Panc1 (cell line): Measurements from ENCODE around the gene VTN. TPM values are rescaled to one million over a fixed set of nuclear protein-coding genes. Genes with fewer than 3 reads are reported as not detected.

Source experiments
- ATAC-seq: fragments of 200-7000 bp; cut with Tn5 transposase; 2 replicates; pipeline ENCODE4 v1.9.1; 2020; ENCODE audit warnings: mild to moderate bottlenecking, moderate library complexity
- BruUV-seq: library from RNA; stranded (reverse); fragments of 400-500 nt; replicated peaks from 2 replicates; lab custom pipeline; 2021; lab: Mats Ljungman, UMichigan
- CTCF ChIA-PET: fragments of 300-600 bp; sonication (Branson Sonifier 250); formaldehyde crosslinking; loops from one replicate; lab custom pipeline; 2022; ENCODE audit warnings: antibody characterized with exemption; lab: Charles Lee
- POLR2A ChIA-PET: fragments of 300-600 bp; sonication (Branson Sonifier 250); formaldehyde crosslinking; loops from one replicate; lab custom pipeline; 2022; ENCODE audit warnings: antibody characterized with exemption; lab: Charles Lee
- DNase-seq: peaks from one replicate; pipeline ENCODE4 v3.0.0-alpha.2; 2010; ENCODE audit warnings: low read depth, low spot score
- H3K27ac ChIP-seq: 2 replicates; pipeline ENCODE4 v1.5.1; 2011; ENCODE audit warnings: mild to moderate bottlenecking, low read length, inconsistent platforms
- H3K27me3 ChIP-seq: fragments of 200-500 bp; sonication (Bioruptor generic); 2 replicates; pipeline ENCODE4 v1.6.0; 2014; ENCODE audit warnings: low read length, inconsistent platforms; ENCODE audit not compliant: control insufficient read depth, insufficient read depth
- H3K36me3 ChIP-seq: fragments of 200-500 bp; sonication (Bioruptor generic); 2 replicates; pipeline ENCODE4 v1.5.1; 2014; ENCODE audit warnings: inconsistent platforms, mild to moderate bottlenecking, low read length, moderate library complexity; ENCODE audit not compliant: control insufficient read depth, insufficient read depth
- H3K4me1 ChIP-seq: 2 replicates; pipeline ENCODE4 v1.5.1; 2011; ENCODE audit warnings: inconsistent platforms, mild to moderate bottlenecking, low read length, moderate library complexity; ENCODE audit not compliant: control insufficient read depth, insufficient read depth
- H3K4me3 ChIP-seq, 2 experiments: 2 replicates each; pipeline ENCODE4 v1.5.1; 2011 to 2012; ENCODE audit warnings: low read depth in 2 of 2, low read length in 2 of 2, mild to moderate bottlenecking in 2 of 2, inconsistent platforms in 1 of 2, moderate library complexity in 1 of 2
- H3K9me3 ChIP-seq: fragments of 200-500 bp; sonication (Bioruptor generic); 2 replicates; pipeline ENCODE4 v1.5.1; 2014; ENCODE audit warnings: low read depth, mild to moderate bottlenecking, inconsistent platforms, low read length, moderate library complexity; ENCODE audit not compliant: control insufficient read depth, insufficient read depth
- CTCF ChIP-seq: fragments of 450-650 bp; IDR thresholded peaks from 2 replicates; pipeline ENCODE4 v1.5.1; 2017; ENCODE audit warnings: mild to moderate bottlenecking
- POLR2AphosphoS5 ChIP-seq: IDR thresholded peaks from 2 replicates; pipeline ENCODE4 v1.6.1; 2012; ENCODE audit warnings: mild to moderate bottlenecking, low read depth, low read length, moderate library complexity
- REST ChIP-seq, 2 experiments: IDR thresholded peaks; 2 replicates each; pipeline ENCODE4 v1.6.1; 2011 to 2012; ENCODE audit warnings: low read depth in 2 of 2, control low read depth in 1 of 2, low read length in 1 of 2, mild to moderate bottlenecking in 1 of 2, moderate library complexity in 1 of 2; ENCODE audit not compliant: insufficient read depth in 1 of 2
- SIN3A ChIP-seq: IDR thresholded peaks from 2 replicates; pipeline ENCODE4 v1.6.1; 2012; ENCODE audit warnings: low read depth, mild to moderate bottlenecking, low read length, moderate library complexity, borderline replicate concordance; ENCODE audit not compliant: insufficient read depth
- TCF7L2 ChIP-seq: IDR thresholded peaks from 2 replicates; pipeline ENCODE4 v1.6.1; 2011; ENCODE audit warnings: mild to moderate bottlenecking, low read depth, low read length, inconsistent platforms
- in situ Hi-C: cut with HindIII; loops from 2 replicates; pipeline ENCODE4 v1.10.0; 2016; ENCODE audit warnings: low sequenced_read_pairs, low pct_unique_long_range_greater_than_20kb
- intact Hi-C: fragments of 100-400 bp; cut with micrococcal nuclease; formaldehyde crosslinking; loops from one replicate; pipeline ENCODE4 v1.10.0; 2022; ENCODE audit not compliant: unreplicated experiment
- total RNA-seq: library from RNA; stranded (reverse); gene quantifications from one replicate; pipeline ENCODE4 v1.2.1, GENCODE V29; 2021; ENCODE audit not compliant: unreplicated experiment

VTN gene
- total RNA-seq, 1 experiment from 2014 or later, result 2.3 TPM

DNA sequence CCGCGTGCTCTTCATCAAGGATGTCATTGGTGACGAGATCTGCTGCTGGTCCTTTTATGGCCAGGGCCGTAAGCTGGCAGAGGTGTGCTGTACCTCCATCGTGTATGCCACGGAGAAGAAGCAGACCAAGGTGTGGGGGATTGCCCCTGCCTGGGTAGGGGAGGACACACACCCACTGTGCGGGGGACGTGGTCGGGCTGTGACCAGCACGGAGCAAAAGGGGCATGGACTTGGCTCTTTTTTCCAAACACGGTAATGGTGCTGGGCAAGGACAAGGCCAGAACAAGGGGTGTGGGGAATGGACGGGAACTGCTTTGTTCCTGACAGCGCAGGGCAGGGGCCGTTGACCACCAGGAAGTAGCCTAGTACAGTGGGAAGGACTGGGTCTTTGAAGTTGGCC is 27.8 kb downstream of the VTN start:
- intact Hi-C loops (no loop called here), in situ Hi-C loops (no loop called here)
- CTCF ChIA-PET, result no interaction called here
- Histone ChIP-seq H3K36me3 (peaks cover 2% of the 10 kb centered on the region; the same call in 1 of the 2 replicates), H3K4me3 (no peak overlapping the region), H3K4me1 (peaks cover 25% of the 10 kb centered on the region), H3K27me3 (no peaks in the 10 kb centered on the region), H3K27ac (no peak overlapping the region), H3K9me3 (no peaks in the 10 kb centered on the region)
- POLR2A ChIA-PET, result no interaction called here
- no TSS peak for BruUV-seq
- TF ChIP-seq POLR2AphosphoS5, result no peak
- no peak for TF ChIP-seq CTCF
- DNase-seq (no peak), ATAC-seq (no peak)

GRCh38 chr17:28341516-28341915 is 28.6 kb downstream of the VTN start:
- TF ChIP-seq POLR2AphosphoS5 (no peak), REST (IDR thresholded peaks at IDR 0.05; ENCODE audit: insufficient read depth in 1 of 2, low read depth in 2 of 2, low read length in 1 of 2) (no peak), CTCF (no peak), TCF7L2 (no peak), SIN3A (no peak)
- intact Hi-C loops (no loop called here), in situ Hi-C loops (no loop called here)
- BruUV-seq, result no TSS peak
- H3K4me1 ChIP-seq, result peaks cover 21% of the 10 kb centered on the region
- no peak for ATAC-seq
- H3K4me3 ChIP-seq, result no peak overlapping the region
- DNase-seq, result no peak
- CTCF ChIA-PET, result no interaction called here
- H3K27me3 ChIP-seq, result no peaks in the 10 kb centered on the region
- peaks cover 2% of the 10 kb centered on the region; the same call in 1 of the 2 replicates for H3K36me3 ChIP-seq
- POLR2A ChIA-PET, result no interaction called here
- H3K9me3 ChIP-seq, result no peaks in the 10 kb centered on the region
- no peak overlapping the region for H3K27ac ChIP-seq
